Body of pancreas (tissue), 4 donors: Measurements from ENCODE around the gene DSTN. TPM values are rescaled to one million over a fixed set of nuclear protein-coding genes. Genes with fewer than 3 reads are reported as not detected.

Experiments
- ATAC-seq: fragments of 150-250 bp; one replicate; pipeline ENCODE4 v1.9.1; 2016
- DNase-seq, 4 donors: peaks; one replicate each; pipeline ENCODE4 v3.0.0-alpha.2; 2019
- H3K27ac ChIP-seq, 4 donors: fragments of 200-600 bp; sonication (generic); 1 replicate in 3 of 4; 2 replicates in 1 of 4; pipeline versions ENCODE4 v1.5.1 to v1.6.1; 2016 to 2019; ENCODE audit warnings: mild to moderate bottlenecking in 1 of 4, mixed read lengths in 1 of 4, moderate library complexity in 1 of 4
- H3K27me3 ChIP-seq, 2 donors: fragments of 200-600 bp; sonication (generic); one replicate each; pipeline ENCODE4 v1.6.0; 2016; ENCODE audit warnings: mild to moderate bottlenecking in 1 of 2
- H3K36me3 ChIP-seq, 2 donors: fragments of 200-600 bp; sonication (generic); replicated peaks in 1 of 2; 2 replicates each; pipeline ENCODE4 v1.5.1; 2016; ENCODE audit warnings: low read depth in 2 of 2; ENCODE audit not compliant: insufficient read depth in 1 of 2
- H3K4me1 ChIP-seq: fragments of 200-600 bp; sonication (generic); one replicate; pipeline ENCODE4 v1.6.0; 2016
- H3K4me3 ChIP-seq, 2 donors: fragments of 200-600 bp; sonication (generic); 1 replicate in 1 of 2; 2 replicates in 1 of 2; pipeline ENCODE4 v1.5.1; 2016 to 2019
- H3K9me3 ChIP-seq, 3 donors: fragments of 200-600 bp; sonication (generic); 1 replicate in 2 of 3; 2 replicates in 1 of 3; pipeline ENCODE4 v1.5.1; 2016
- CTCF ChIP-seq, 7 experiments: fragments of 450-650 bp in 4 of 7; fragments of 200-600 bp in 3 of 7; sonication (generic) in 3 of 7; IDR thresholded peaks; one replicate each; pipeline ENCODE4 v1.5.1; 2016 to 2019; ENCODE audit warnings: antibody characterized with exemption in 7 of 7
- POLR2A ChIP-seq, 3 donors: fragments of 450-650 bp; IDR thresholded peaks; one replicate each; pipeline ENCODE4 v1.6.1; 2016; ENCODE audit warnings: antibody characterized with exemption in 3 of 3, mild to moderate bottlenecking in 2 of 3
- WGBS, 2 donors: methylation state at CpG; one replicate each; pipeline ENCODE4 v1.1.5; 2017; 5-methylcytosine and 5-hydroxymethylcytosine counted together
- intact Hi-C: fragments of 100-400 bp; cut with DNase I; formaldehyde crosslinking; loops from one replicate; pipeline ENCODE4 v1.15.1; 2023
- total RNA-seq, 2 donors: library from RNA; depleted of rRNA; stranded (reverse); fragments of >200 nt; gene quantifications; one replicate each; pipeline ENCODE4 v1.1.0, GENCODE V29; 2016

Gene DSTN
- total RNA-seq, 2 donors from 2014 or later, result 103 to 464 TPM

- H3K4me1 ChIP-seq, result peaks cover 94% of the 10 kb centered on the region
- WGBS, 2 donors, result 47 to 74% methylated on average over 11 of the region's 11 CpGs
- intact Hi-C loops, result no loop called here
- peak overlapping the region in 3 of 4 donors; percentile 0 to 72 (median 60) for H3K27ac ChIP-seq
- peaks cover 5 to 10% of the 10 kb centered on the region in 2 donors for H3K36me3 ChIP-seq
- no peak overlapping the region for H3K4me3 ChIP-seq
- H3K27me3 ChIP-seq, result no peaks in the 10 kb centered on the region
- TF ChIP-seq POLR2A (IDR thresholded peaks at IDR 0.05) (no peak), CTCF (IDR thresholded peaks at IDR 0.05) (no peak)
- DNase-seq (peak in 2 of 4 donors; percentile 1 to 6), ATAC-seq (no peak)
- no peaks in the 10 kb centered on the region for H3K9me3 ChIP-seq
Measured at GRCh38 chr20:17653835-17654648, 84.2 kb downstream of the DSTN start.

- intact Hi-C loops, result no loop called here
- peak in 6 of 7 experiments; percentile 30 to 55 (median 47) for TF ChIP-seq CTCF (IDR thresholded peaks at IDR 0.05)
- no peak for TF ChIP-seq POLR2A (IDR thresholded peaks at IDR 0.05)
- DNase-seq (peak; percentile 38 to 52 (median 42)), ATAC-seq (no peak)
- Histone ChIP-seq H3K36me3 (peaks cover 9 to 10% of the 10 kb centered on the region in 2 donors), H3K9me3 (no peaks in the 10 kb centered on the region), H3K4me3 (no peak overlapping the region), H3K4me1 (peaks cover 96% of the 10 kb centered on the region), H3K27ac (peak overlapping the region in 3 of 4 donors; percentile 0 to 60 (median 53)), H3K27me3 (no peaks in the 10 kb centered on the region)
- WGBS, 2 donors, result 29 to 49% methylated on average over 7 of the region's 7 CpGs
Measured at GRCh38 chr20:17654649-17655285, 84.9 kb downstream of the DSTN start.

GRCh38 chr20:17655286-17655651, 85.4 kb downstream of the DSTN start:
- H3K4me1 ChIP-seq, result peaks cover 96% of the 10 kb centered on the region
- H3K27ac ChIP-seq, result peak overlapping the region in 3 of 4 donors; percentile 13 to 60 (median 53)
- WGBS, 2 donors, result 42 to 46% methylated on average over 7 of the region's 7 CpGs
- H3K9me3 ChIP-seq, result no peaks in the 10 kb centered on the region
- DNase-seq (peak in 3 of 4 donors; percentile 8 to 13 (median 11)), ATAC-seq (no peak)
- H3K36me3 ChIP-seq, result peaks cover 13% of the 10 kb centered on the region in 2 donors
- intact Hi-C loops, result no loop called here
- no peaks in the 10 kb centered on the region for H3K27me3 ChIP-seq
- no peak overlapping the region for H3K4me3 ChIP-seq
- TF ChIP-seq CTCF (IDR thresholded peaks at IDR 0.05), result no peak
- TF ChIP-seq POLR2A (IDR thresholded peaks at IDR 0.05), result no peak

GRCh38 chr20:17655865-17656479, 86.1 kb downstream of the DSTN start:
- peak overlapping the region in 2 of 4 donors; percentile 13 to 53 for H3K27ac ChIP-seq
- WGBS, 2 donors, result 40 to 51% methylated on average over 11 of the region's 11 CpGs
- DNase-seq (peak in 3 of 4 donors; percentile 6 to 12 (median 7)), ATAC-seq (no peak)
- TF ChIP-seq POLR2A (IDR thresholded peaks at IDR 0.05) (no peak), CTCF (IDR thresholded peaks at IDR 0.05) (no peak)
- intact Hi-C loops, result no loop called here
- peaks cover 96% of the 10 kb centered on the region for H3K4me1 ChIP-seq
- no peaks in the 10 kb centered on the region for H3K27me3 ChIP-seq
- H3K36me3 ChIP-seq, result peaks cover 10 to 16% of the 10 kb centered on the region in 2 donors
- H3K9me3 ChIP-seq, result no peaks in the 10 kb centered on the region
- H3K4me3 ChIP-seq, result no peak overlapping the region
